Right lung (tissue), 5 donors: ENCODE data around the gene MYO10. TPM values are rescaled to one million over a fixed set of nuclear protein-coding genes. Genes with fewer than 3 reads are reported as not detected.
"Not testable (repeated sequence)": the region's sequence is repeated elsewhere in the genome, so short reads cannot be mapped to it uniquely, and the experiment has no call there.

Experiments
- DNase-seq, 2 donors: peaks; one replicate each; pipeline ENCODE4 v3.0.0-alpha.2; 2013
- polyA plus RNA-seq, 5 donors: library from polyadenylated mRNA; unstranded; fragments of 120-200 nt; gene quantifications; one replicate each; pipeline versions ENCODE4 v1.2.1 to v1.2.3, GENCODE V29; 2013; ENCODE audit warnings: inconsistent platforms in 1 of 5, low replicate concordance in 1 of 5; ENCODE audit not compliant: insufficient read length in 5 of 5, insufficient read depth in 1 of 5

MYO10 gene
- polyA plus RNA-seq, 5 donors: 50.1 to 67.9 (median 57.3) TPM

DNA sequence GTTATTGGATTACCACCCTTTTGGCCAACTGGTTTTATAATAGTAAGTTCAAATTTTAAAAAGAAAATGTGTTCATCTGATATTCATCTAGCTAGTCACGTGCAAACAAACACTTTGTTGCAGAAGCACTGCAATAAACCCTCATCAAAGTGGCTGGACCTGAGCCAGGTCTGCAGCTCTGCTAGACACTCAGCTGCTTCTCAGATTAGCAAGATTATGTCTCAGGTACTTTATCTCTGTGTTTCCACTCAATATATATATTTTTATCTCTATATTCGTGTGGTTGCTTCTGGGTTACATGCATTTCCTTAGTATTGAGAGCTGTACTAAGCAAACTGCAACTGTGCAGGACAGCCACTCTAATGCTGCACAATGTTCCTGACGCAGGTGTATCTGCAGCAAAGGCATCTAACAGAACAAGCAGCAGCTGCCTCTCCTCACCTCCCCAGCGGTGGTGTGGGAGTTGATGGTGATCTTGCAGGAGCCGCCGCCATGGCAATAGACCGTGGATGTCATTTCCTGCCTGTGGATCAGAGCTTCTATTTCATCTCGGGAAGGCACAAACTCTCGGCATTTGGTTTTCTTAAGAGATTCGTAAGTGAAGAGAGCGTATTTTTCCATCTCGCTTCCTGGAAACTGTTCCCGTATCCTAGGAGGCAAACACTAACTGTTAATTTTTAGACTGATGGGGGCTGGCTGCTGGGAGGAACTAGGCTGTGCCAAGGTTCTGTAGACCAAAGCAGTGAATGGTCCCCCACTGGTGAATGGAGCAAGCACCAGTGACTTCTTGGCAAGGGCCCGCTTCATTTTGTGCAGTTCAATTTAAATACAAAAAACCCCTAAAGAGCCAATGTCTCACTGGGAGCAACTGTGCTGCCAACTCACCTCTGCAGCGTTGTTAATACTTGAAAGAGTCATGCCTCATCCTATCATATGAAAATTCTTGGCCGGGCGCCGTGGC, 262.6 kb downstream of the MYO10 start:
- DNase-seq: no peak

DNA sequence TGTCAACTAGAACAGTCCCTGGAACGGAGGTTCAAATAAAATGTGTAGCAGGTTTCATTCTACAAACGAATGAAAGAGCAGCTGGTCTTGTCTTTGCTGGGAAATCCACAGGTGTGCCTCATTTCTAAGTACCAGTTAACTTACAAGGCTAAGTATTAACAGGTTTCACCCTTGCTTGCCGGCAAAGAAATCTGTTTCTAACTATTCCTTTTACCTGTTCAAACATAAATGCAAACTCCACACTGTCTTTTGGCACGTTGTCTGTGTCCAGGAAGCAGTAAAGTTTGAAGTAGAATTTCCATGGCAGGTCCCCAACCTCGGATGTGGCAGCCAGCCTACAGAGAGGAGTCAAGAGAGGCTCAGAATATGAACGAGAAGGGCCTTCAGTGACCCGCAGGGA, 264.9 kb downstream of the MYO10 start:
- DNase-seq: no peak

DNA sequence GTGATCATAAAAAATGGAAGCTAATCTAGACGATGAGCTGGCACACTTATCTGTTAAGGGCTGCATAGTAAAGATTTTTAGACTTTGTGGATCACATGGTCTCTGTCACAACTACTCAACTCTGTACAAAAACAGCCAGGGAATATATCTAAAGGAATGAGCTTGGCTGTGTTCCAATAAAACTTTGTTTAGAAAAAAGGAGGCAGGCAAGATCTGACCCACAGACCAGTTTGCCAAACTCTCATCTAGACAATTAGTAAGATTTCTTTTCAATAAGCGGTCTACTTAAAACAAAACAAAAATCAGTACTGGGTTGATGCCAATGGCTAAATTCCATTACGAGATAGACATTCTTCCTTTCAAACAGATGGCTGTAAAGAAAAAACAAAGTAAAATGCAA, 266.3 kb downstream of the MYO10 start:
- DNase-seq: peak; percentile 75 to 80

DNA sequence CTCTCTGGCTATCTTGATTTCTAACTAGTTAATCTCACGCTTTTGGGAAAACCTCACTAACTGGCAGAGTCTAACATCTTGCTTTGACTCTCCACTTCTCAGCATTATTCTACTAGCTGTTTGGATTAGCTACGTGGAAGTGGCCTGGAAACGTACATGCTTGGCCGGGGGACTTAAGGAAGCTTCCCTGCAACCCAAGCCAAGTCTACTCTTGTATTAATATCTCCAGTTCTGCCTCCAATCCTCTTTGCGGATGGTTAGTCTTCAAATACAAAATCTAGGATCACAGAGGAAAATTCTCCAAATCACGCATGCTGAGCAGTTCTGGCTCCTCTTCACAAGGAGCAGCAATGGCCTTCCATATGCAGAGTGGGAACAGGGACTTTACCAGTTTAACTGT, 267.5 kb downstream of the MYO10 start:
- no peak for DNase-seq

DNA sequence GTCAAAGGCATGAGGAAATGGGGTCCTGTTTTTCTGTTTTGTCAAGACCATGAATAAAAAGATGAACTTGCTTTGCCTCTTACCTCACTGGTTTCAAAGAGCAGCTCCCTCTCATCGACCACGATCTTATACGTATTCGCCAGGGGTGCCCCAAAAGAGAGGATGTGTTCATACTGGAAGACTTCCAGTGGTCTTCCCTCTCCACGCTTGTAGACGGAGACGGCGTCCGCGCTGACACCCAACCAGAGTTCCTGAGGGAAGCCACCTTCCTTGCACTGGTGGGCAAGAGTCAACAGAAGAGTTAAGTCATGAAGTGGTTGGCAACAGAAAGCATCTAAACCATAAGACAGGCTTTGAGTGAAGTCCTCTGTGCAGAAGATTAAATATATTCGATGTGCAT, 267.9 kb downstream of the MYO10 start:
- no peak for DNase-seq

DNA sequence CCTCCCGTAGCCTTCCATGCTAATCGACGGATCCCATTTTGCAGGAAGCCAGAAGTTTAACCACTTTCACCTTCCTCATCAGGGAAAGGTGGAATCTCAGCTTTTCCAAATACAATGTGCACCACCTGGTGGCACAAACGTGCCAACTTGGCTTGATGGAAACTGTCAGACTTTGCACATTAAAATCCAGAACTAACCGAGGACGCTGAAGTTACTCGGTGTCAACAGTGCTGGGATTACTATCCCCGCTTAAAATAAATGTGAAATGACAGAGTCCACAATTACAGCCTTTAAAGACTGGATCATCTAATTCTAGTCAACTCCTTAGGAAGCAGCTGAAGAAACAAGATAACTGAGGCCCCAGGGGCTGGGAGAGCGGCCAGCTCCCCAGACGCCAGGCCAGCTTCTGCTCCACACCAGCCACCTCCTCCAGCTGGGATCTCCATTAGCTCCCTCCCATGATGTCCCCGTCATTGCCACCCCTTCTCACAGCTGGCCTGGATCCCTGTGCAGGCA, 269.1 kb downstream of the MYO10 start:
- DNase-seq: peak; percentile 88

DNA sequence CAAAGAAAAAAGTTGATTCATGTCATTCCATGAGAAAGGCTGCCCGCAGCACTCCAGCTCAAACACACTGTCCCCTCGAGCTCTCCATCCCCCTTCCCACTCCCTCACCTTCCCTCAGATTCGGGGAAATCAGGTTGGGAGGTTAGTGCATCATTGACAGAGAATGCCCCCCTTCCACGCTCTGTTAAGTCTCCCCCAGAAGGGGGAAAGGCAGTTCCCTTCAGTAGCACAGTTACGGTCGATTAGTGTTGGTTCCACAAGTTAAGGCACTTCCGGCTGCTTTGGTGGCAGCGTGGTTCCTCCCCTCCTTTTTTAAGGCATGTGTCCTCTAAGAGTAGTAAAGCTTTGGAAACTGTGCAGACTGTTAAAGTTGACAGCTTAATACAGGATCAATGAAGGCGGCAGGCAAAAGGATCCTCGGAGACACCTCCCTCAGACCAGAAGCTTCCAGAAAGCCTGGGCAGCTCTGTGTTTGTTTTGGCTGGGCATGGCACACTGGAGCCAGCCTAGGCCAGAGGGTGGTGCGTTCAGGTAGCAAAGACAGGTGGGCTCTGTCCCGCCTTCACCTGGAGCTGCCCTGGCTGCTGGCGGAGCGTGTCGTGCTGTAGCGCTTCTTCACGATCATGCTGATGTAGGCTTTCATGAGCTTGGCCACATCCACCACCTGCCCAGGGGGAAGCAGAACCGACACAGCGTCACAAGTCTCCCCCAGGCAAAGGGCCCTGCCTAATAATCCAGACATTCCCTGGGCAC, 269.8 kb downstream of the MYO10 start:
- DNase-seq: no peak

DNA sequence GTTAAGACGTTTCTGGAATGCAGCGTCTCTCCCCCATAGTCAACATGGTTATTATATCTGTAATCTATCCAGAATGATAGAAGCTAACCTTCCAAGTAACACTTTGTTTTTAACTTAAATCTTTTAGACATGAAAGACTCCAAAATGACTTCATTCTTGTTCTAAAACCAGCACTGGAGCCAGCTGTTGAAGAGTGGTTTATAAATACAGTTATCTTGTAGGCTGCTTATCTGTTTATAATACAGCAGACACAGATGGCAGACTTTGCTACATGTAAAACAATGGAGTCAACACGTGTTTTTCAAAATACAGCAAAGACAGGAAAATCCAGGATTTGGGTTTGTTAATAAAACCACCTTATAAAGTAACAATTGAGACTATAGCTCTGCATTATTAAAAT, 270.5 kb downstream of the MYO10 start:
- no peak for DNase-seq

DNA sequence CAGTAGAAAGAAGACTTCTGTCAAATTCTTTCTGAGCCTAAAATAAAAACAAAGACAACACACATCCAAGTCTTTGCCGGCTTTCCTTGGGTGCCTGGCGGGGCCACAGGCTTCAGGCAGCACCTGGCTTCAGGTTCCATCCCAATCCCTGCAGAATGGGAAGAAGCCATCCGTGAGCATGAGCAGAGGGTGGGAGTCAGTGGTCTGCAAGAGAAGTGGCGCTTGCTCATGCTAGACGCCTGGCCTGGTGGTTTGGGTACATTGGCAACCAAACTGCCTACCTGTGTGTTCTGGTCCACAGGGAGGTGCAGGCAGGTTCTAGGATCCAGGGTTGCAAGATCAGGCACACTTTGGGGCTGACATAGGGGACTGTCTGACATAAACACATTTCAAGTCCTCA, 271.7 kb downstream of the MYO10 start:
- no peak for DNase-seq

DNA sequence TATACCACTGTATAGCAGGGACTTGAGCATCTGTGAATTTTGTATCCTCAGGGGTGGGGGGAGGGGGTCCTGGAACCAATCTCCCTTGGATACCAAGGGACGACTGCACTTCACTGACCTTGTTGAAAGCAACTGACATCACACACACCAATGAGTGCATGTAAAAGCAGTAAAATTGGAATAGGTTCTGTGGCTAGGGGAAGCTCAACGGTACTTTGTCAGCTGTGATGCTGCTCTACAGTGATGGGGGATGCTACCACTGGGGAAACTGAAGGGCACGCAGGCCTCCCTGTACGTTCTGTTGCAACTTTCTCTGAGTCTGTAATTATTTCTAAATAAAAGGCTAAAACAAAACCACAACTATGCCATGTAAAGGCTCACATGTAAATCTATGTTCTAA, 272.2 kb downstream of the MYO10 start:
- DNase-seq: no peak

DNA sequence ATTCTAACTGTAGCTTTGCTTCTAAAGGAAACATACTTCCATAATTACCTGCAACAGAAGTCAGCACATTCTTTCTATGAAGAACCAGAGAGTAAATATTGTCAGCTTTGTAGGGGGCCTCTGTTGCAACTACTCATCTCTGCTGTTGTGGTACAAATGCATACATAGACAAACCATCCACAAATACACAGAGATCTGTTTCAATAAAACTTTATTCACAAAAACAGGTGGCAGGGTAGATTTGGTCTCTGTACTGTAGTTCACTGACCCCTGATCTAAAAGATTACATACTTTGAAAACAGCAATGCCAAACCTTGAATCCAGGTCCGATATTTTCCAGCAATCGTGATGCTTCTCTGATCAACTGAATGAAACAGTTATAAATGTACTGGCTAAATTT, 274.4 kb downstream of the MYO10 start:
- DNase-seq: no peak

DNA sequence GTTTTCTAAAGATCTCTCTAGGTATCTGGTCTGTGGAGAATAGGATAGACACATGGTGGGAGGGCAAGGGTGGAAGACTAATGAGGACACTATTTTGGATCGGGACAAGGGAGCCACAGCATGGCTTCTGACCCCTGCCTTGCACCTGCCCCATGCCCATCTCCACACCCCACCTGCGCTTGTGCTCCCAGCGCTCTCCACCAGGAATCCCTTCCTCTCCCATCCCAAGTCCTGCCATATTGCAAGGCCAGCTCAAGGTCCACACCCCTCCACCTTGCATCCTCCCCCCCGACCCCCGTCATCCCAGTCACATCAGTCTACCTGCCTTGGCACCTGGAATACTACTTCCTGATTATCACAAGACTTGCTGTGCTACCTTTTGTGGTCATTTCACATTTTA, 275.1 kb downstream of the MYO10 start:
- DNase-seq: no peak

DNA sequence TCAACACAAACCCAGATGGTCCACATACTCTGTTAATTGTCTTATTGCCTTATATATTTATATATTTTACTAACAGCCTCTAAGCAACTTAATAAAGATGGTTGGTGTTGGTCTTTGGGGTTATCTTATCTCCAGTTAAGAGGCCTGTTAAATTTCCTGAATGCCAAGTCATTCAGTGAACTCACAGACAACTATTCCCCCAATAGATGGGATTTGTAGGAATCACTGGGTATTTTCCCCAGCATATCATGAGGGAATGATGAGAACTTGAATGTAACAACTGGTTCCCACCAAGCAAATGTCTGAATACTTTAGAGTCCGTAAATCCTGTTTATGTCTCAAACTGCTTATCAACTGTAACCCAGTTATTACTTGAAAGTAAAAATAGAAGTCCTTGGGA, 276.6 kb downstream of the MYO10 start:
- DNase-seq: no peak

DNA sequence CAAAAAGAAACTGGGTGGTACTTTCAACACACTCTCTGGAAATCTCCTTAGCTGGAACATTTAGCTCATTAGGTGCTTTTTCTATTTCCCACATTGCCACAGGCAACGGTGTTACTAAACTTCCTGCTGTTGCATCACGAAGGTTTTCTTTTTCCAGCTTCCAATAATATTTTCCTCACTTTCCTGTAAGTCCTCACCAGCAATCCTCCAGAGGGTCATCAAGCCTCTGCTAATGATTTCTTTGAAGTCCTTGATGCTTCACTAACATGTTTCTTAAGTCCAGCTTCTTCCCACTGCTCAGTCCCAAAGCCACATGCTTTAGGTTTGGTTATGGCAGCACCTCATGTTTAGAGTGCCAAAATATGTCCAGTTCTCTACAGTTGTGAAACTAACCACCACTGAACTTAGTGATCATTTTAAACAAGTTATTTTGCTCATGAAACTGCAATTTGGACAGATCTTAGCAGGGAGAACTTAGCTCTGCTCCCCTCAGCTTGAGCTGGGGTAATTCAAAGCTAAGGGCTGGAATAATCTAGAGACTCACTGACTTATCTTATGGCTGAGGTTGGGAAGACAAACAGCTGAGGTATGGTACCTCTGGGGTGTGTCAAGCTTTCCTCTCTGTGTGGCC, 279.4 kb downstream of the MYO10 start:
- no peak for DNase-seq

DNA sequence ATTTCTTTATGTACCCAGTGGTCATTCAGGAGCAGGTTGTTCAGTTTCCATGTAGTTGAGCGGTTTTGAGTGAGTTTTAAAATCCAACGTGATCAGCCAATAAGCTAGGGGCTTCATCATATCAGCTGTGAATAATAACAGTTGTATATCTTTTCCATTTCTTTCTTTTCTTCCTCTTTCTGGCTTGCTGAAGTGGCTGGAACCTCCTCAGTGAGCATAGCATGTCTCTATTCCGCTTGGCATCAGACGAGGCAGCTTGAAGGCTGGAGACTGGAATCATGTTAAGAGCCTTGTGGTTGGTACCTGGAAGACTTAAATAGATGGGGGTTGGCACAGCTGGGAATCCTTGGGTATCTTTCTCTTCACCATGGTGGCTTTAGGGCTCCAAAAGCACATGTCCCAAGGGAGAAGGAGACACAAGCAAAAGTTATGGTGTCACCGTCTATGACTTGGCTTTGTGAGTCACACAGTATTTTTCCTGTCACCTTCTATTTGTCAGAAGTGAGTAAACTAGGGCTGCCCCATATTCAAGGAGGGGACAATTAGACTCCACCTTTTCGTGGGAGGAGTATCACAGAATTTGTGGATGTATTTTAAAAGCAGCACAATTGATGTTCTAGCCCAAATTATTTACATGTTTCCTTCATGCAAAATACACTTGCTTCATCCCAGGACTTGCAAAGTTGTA, 281.3 kb downstream of the MYO10 start:
- DNase-seq: no peak

DNA sequence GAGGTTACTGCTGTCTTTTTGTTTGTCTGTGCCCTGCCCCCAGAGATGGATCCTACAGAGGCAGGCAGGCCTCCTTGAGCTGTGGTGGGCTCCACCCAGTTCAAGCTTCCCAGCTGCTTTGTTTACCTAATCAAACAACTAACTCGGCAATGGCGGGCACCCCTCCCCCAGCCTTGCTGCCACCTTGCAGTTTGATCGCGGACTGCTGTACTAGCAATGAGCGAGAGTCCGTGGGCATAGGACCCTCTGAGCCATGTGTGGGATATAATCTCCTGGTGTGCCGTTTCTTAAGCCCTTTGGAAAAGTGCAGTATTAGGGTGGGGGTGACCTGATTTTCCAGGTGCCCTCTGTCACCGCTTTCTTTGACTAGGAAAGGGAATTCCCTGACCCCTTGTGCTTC, 287.3 kb downstream of the MYO10 start:
- not testable (repeated sequence) for DNase-seq

DNA sequence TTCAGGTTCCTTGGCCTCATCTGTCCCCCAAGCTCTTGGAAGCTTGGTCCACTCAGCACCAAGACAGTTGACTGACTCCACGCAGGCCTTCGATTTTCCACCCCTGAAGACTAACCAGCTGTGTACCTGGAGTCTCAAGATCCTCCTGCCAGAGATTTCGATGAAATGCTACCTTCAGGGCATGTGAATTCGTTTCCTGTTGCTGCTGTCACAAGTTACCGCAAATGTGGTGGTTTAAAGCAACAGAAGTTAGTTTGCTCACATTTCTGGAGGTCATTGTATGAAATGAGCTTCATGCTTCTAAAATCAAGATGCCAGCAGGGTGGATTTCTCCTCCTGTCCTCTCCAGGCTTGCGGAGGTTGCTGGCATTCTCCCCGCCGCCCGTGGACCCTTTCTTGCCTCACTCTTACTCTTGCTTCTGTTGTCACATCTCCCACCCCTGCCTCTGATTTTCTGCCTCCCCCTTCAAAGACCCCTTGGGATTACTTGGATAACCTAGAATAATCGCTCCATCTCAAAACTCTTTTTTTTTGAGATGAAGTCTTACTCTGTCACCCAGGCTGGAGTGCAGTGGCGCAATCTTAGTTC, 291.7 kb downstream of the MYO10 start:
- DNase-seq: no peak

DNA sequence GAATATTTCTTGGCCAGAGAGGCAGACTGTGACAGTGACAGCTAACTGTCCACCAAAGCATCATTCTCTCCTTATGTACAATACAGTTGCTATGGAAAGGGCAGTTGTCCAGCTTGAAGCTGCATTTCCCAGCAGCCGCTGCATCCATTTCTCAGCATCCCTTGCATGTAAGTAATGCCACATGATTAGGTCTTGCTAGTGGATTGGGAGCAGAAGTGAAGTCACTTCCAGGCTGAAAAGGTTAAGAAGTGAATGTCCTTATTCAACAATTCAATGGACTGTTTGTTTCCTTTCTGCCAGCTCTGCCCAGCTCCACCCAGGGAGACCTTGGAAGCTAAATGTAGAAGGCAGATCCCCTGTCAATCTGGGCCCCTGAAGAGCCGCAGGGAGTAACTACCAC, 293.2 kb downstream of the MYO10 start:
- no peak for DNase-seq

DNA sequence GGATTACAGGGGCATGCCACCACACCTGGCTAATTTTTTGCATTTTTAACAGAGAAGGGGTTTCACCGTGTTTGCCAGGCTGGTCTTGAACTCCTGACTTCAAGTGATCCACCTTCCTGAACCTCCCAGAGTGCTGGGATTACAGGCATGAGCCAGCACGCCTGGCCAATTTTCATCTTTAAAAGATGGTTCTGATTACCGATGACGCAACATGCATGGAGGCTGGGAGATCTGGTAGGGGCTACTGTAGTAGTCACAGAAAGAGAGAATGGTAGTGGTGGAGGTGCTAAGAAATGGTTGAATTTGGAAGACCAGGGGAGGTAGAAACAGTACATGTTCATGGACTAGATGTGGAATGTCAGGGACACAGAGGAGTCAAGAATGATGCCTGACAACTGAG, 296.9 kb downstream of the MYO10 start:
- no peak for DNase-seq

DNA sequence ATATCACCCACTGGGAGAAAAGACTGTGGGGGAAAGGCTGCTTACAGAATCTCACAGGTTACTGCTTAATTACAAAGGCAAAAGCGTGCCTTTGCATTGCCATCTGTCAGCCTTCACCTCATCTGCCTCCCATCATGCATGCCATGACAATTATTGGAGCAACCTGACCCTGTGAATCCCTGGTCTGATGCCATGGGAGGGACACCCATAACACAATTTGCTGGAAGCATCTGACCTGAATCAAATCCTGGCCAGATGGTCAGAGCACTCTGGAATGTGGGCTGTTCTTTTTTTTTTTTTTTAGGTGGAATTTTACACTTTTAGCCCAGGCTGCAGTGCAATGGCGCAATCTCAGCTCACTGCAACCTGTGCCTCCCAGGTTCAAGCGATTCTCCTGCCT, 307.7 kb downstream of the MYO10 start:
- no peak for DNase-seq

DNA sequence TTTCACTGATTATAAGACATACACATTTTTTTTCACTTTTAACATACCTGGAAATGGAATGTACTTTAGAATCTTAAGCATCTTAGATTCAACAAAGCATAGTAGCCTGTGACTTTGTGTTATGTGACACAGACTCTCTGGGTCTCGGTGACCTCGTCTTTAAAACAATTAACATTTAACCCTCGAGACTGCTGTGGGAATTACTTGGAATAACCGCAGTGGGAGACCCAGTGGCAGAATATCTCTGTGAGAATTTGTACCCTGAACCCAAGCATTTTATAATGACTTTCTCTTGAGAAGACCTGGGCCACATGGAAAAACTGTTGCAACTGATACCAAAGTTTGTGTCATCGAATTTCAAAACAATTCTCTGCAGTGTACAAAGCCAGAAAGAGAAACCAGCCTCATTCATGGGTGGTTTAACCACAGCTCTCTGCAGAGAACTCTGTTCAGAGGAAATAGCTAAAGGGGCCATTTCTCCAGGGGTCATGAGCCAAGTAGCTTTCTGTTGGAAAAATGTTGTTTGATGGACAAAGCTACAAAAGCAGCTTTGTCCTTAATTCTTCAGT, 309.3 kb downstream of the MYO10 start:
- no peak for DNase-seq
